Hepatocyte (in vitro differentiated cells): Measurements from ENCODE around the gene SLC44A1. TPM values are rescaled to one million over a fixed set of nuclear protein-coding genes. Genes with fewer than 3 reads are reported as not detected.

Experiments
- DNase-seq: peaks from one replicate; pipeline ENCODE4 v3.0.0-alpha.2; 2016; ENCODE audit warnings: low spot score
- H2AFZ ChIP-seq: fragments of 200-600 bp; sonication (generic); 2 replicates; pipeline ENCODE4 v1.6.0; 2016; ENCODE audit warnings: antibody characterized with exemption, mild to moderate bottlenecking
- H3K27ac ChIP-seq: fragments of 200-600 bp; sonication (generic); 2 replicates; pipeline ENCODE4 v1.5.1; 2016; ENCODE audit warnings: mild to moderate bottlenecking
- H3K27me3 ChIP-seq: fragments of 200-600 bp; sonication (generic); 2 replicates; pipeline ENCODE4 v1.6.1; 2016
- H3K36me3 ChIP-seq: fragments of 200-600 bp; sonication (generic); replicated peaks from 2 replicates; pipeline ENCODE4 v1.5.1; 2016; ENCODE audit warnings: low read depth; ENCODE audit not compliant: insufficient read depth
- H3K4me1 ChIP-seq: fragments of 200-600 bp; sonication (generic); 2 replicates; pipeline ENCODE4 v1.5.1; 2016; ENCODE audit warnings: mild to moderate bottlenecking, moderate library complexity; ENCODE audit not compliant: insufficient read depth
- H3K4me2 ChIP-seq: fragments of 200-600 bp; sonication (generic); 2 replicates; pipeline ENCODE4 v1.6.0; 2016
- H3K4me3 ChIP-seq: fragments of 200-600 bp; sonication (generic); 2 replicates; pipeline ENCODE4 v1.5.1; 2016; ENCODE audit warnings: mild to moderate bottlenecking
- H3K79me2 ChIP-seq: fragments of 200-600 bp; sonication (generic); 2 replicates; pipeline ENCODE4 v1.6.0; 2017; ENCODE audit warnings: mild to moderate bottlenecking
- H3K9me2 ChIP-seq: fragments of 200-600 bp; sonication (generic); replicated peaks from 2 replicates; pipeline ENCODE4 v1.6.0; 2017; ENCODE audit warnings: mild to moderate bottlenecking; ENCODE audit not compliant: insufficient read depth
- H3K9me3 ChIP-seq: fragments of 200-600 bp; sonication (generic); 2 replicates; pipeline ENCODE4 v1.5.1; 2016; ENCODE audit warnings: low read depth, mild to moderate bottlenecking
- H4K20me1 ChIP-seq: fragments of 200-600 bp; sonication (generic); 2 replicates; pipeline ENCODE4 v1.6.0; 2016; ENCODE audit warnings: mild to moderate bottlenecking; ENCODE audit not compliant: insufficient read depth, poor library complexity, severe bottlenecking
- EZH2 ChIP-seq: fragments of 200-600 bp; sonication (generic); IDR thresholded peaks from 2 replicates; pipeline ENCODE4 v1.6.1; 2016; ENCODE audit warnings: antibody characterized with exemption, mild to moderate bottlenecking, borderline replicate concordance
- EZH2phosphoT487 ChIP-seq: fragments of 200-600 bp; sonication (generic); IDR thresholded peaks from one replicate; pipeline ENCODE4 v1.6.1; 2018; ENCODE audit warnings: antibody characterized with exemption, mild to moderate bottlenecking, low read depth, moderate library complexity; ENCODE audit not compliant: unreplicated experiment, severe bottlenecking
- WGBS: methylation state at CpG from one replicate; pipeline ENCODE4 v1.1.6; 2016; ENCODE audit warnings: low lambda C conversion rate; ENCODE audit errors: missing lambda C conversion rate; 5-methylcytosine and 5-hydroxymethylcytosine counted together
- polyA plus RNA-seq: library from polyadenylated mRNA; unstranded; fragments of >200 nt; fragmentation: Nextera tagmentation; extraction: Ambion mirVana; gene quantifications from 2 replicates; pipeline ENCODE4 v1.2.1, GENCODE V29; 2016
- total RNA-seq: library from RNA; depleted of rRNA; stranded (reverse); fragments of >200 nt; gene quantifications from 2 replicates; pipeline ENCODE4 v1.2.3, GENCODE V29; 2014
- TF ChIP-seq, protein P1 (sequence below): fragments of 200-600 bp; sonication (generic); IDR thresholded peaks from 2 replicates; pipeline ENCODE4 v1.5.1; 2016; ENCODE audit warnings: antibody characterized with exemption, mild to moderate bottlenecking; ENCODE audit not compliant: poor library complexity

The SLC44A1 gene
- total and polyA plus RNA-seq, 2 experiments from 2014 or later, result 31.3 to 64.9 TPM

DNA sequence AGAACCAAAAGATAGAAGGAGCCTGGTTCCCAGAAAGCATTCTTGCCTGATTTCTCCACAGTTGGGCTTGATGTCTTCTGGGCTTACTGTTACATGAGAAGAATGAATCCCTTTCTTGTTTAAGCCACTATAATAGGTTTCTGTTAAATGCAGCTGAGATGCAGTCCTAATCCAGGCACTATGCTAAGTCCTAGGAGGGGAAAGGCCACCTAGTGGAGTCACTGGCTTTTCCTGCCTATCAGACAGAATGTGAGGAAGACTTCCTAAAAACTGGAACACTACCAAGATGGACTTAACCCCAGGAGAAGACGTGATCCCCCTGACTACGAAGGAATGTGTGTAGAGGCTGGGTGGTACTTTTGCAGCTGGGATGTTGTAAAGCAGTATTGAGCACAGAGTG is 169.1 kb downstream of the SLC44A1 start:
- H3K36me3 ChIP-seq, result no peaks in the 10 kb centered on the region
- H3K9me3 ChIP-seq, result peaks cover 5% of the 10 kb centered on the region
- peak; percentile 45 for DNase-seq
- no peak overlapping the region for H3K4me2 ChIP-seq
- H2AFZ ChIP-seq, result no peak overlapping the region
- no peak overlapping the region for H3K4me3 ChIP-seq
- no peaks in the 10 kb centered on the region for H3K79me2 ChIP-seq
- peaks cover 10% of the 10 kb centered on the region for H3K4me1 ChIP-seq
- no peak overlapping the region for H3K27ac ChIP-seq
- H3K9me2 ChIP-seq, result no peaks in the 10 kb centered on the region
- no peaks in the 10 kb centered on the region for H4K20me1 ChIP-seq
- 28% methylated on average over 2 of the region's 2 CpGs for WGBS
- no peaks in the 10 kb centered on the region for H3K27me3 ChIP-seq
- no peak for TF ChIP-seq EZH2phosphoT487
- TF ChIP-seq, protein P1, sequence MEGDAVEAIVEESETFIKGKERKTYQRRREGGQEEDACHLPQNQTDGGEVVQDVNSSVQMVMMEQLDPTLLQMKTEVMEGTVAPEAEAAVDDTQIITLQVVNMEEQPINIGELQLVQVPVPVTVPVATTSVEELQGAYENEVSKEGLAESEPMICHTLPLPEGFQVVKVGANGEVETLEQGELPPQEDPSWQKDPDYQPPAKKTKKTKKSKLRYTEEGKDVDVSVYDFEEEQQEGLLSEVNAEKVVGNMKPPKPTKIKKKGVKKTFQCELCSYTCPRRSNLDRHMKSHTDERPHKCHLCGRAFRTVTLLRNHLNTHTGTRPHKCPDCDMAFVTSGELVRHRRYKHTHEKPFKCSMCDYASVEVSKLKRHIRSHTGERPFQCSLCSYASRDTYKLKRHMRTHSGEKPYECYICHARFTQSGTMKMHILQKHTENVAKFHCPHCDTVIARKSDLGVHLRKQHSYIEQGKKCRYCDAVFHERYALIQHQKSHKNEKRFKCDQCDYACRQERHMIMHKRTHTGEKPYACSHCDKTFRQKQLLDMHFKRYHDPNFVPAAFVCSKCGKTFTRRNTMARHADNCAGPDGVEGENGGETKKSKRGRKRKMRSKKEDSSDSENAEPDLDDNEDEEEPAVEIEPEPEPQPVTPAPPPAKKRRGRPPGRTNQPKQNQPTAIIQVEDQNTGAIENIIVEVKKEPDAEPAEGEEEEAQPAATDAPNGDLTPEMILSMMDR, result peak; percentile 38

DNA sequence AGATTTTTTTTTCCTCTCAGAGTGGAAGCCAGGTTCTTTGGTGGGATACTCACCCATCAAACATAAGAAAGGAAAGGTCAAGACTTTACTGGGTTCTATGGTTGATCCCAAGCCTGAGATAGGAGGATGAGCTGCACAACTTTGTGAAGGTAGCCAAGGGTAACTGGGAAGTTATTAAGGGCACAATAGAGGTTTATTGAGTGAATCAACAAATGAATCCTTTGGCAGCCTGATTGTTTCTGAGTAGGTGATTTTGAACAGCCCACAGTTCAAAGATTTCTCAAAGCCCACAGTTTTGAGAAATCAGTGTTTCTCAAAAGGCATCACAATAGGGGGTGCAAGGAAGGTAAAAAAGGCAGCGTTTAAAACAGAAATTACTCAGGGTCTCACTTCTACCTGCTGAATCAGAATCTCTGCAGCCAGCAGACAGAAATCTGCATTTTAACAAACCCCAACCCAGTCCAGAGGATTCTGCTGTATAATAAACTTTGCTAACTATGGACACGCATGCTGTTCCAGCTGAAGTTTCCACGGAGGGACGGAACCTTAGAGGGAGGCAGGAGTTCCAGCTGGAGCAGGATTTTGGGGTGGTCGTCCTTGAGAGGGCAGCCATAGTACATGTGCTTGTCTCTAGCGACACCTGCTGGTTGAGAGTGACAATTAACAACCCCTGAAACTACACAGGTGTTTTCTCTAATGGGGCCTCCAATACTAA is 170.7 kb downstream of the SLC44A1 start:
- Histone ChIP-seq H3K36me3 (no peaks in the 10 kb centered on the region), H3K27ac (peak overlapping the region; percentile 28), H3K79me2 (no peaks in the 10 kb centered on the region), H3K4me2 (peak overlapping the region; percentile 70), H2AFZ (peak overlapping the region; percentile 51), H3K9me3 (peaks cover 5% of the 10 kb centered on the region), H4K20me1 (no peaks in the 10 kb centered on the region), H3K4me1 (peaks cover 10% of the 10 kb centered on the region), H3K27me3 (no peaks in the 10 kb centered on the region), H3K9me2 (no peaks in the 10 kb centered on the region), H3K4me3 (no peak overlapping the region)
- TF ChIP-seq EZH2, result no peak
- TF ChIP-seq, protein P1, result peak; percentile 95
- TF ChIP-seq EZH2phosphoT487, result no peak
- 3% methylated on average over 6 of the region's 6 CpGs for WGBS
- peak; percentile 84 for DNase-seq

GRCh38 chr9:105415662-105415980 is 171.2 kb downstream of the SLC44A1 start:
- H3K4me3 ChIP-seq, result no peak overlapping the region
- H3K27me3 ChIP-seq, result no peaks in the 10 kb centered on the region
- WGBS, result 77% methylated on average over 8 of the region's 8 CpGs
- H3K36me3 ChIP-seq, result no peaks in the 10 kb centered on the region
- H3K9me2 ChIP-seq, result no peaks in the 10 kb centered on the region
- DNase-seq, result no peak
- no peak for TF ChIP-seq EZH2
- TF ChIP-seq EZH2phosphoT487, result no peak
- TF ChIP-seq, protein P1, result no peak
- no peaks in the 10 kb centered on the region for H3K79me2 ChIP-seq
- H3K4me2 ChIP-seq, result no peak overlapping the region
- H4K20me1 ChIP-seq, result no peaks in the 10 kb centered on the region
- no peak overlapping the region for H3K27ac ChIP-seq
- peaks cover 10% of the 10 kb centered on the region for H3K4me1 ChIP-seq
- peaks cover 5% of the 10 kb centered on the region for H3K9me3 ChIP-seq
- H2AFZ ChIP-seq, result no peak overlapping the region

DNA sequence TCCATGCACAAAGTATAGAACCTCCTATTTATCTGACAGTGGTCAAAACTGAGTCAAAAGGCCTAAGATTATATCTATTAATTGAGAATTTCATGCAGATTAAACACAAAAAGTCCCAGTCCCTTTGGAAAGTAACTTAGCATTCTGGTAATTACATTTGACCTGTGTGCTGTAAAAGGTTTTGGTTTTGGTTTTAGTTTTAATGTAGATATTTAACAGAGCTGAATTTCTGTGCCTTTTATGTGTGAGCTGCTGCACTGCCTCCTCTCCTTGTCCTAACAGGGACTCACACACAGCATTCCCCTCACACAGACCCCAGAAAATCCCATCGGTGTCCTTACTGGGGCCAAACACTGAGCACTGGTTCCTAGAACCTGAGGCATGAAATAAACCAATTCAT is 172.4 kb downstream of the SLC44A1 start:
- TF ChIP-seq, protein P1, result no peak
- TF ChIP-seq EZH2 (no peak), EZH2phosphoT487 (no peak)
- H3K4me2 ChIP-seq, result no peak overlapping the region
- H3K9me2 ChIP-seq, result no peaks in the 10 kb centered on the region
- H4K20me1 ChIP-seq, result no peaks in the 10 kb centered on the region
- H3K9me3 ChIP-seq, result peaks cover 1% of the 10 kb centered on the region
- H3K4me1 ChIP-seq, result peaks cover 10% of the 10 kb centered on the region
- H2AFZ ChIP-seq, result no peak overlapping the region
- H3K4me3 ChIP-seq, result no peak overlapping the region
- no peak for DNase-seq
- no peaks in the 10 kb centered on the region for H3K36me3 ChIP-seq
- no peaks in the 10 kb centered on the region for H3K79me2 ChIP-seq
- WGBS, result 96% methylated on average over 1 of the region's 1 CpG
- no peak overlapping the region for H3K27ac ChIP-seq
- no peaks in the 10 kb centered on the region for H3K27me3 ChIP-seq
